ENCODE measurements around the gene TRIO.
"Not testable (repeated sequence)": the region's sequence is repeated elsewhere in the genome, so short reads cannot be mapped to it uniquely, and the experiment has no call there.

Gene TRIO

DNA sequence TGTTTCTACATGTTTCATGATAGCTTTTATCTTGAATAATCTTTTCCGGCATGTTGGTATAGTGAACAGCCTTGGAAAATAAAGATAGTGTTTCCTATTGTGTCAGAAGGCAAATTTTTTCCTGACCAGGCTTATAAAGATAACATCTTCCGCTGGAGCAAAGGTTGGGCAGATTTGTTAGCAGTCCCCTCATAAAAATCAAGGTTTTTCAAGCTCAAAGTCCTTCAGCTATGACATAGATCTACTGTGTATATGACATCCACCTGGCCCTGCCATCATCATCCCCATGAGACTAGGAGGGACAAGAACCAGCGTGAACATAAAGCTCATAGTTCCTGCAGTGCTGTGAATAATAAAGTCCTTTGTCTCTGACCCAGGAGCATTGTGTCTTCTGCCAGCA lies 408.1 kb downstream of the TRIO start:
- no peaks in the 10 kb centered on the region; the same call in 1 of the 2 replicates for H3K9me3 ChIP-seq (ENCODE audit: control insufficient read depth, insufficient read depth, low read depth, low read length)
- no peaks in the 10 kb centered on the region for H3K4me1 ChIP-seq (ENCODE audit: control insufficient read depth, insufficient read depth, low read length)
- H3K36me3 ChIP-seq (ENCODE audit: control insufficient read depth in 2 of 2, insufficient read depth in 1 of 2, low read length in 2 of 2), result no peaks in the 10 kb centered on the region
- no peak overlapping the region for H3K27ac ChIP-seq (ENCODE audit: extremely low read depth, low read depth, low read length)
- H3K4me3 ChIP-seq (ENCODE audit: low read depth, low read length), result no peak overlapping the region
- POLR2A ChIA-PET, result no interaction called here
- TF ChIP-seq ZNF266 (tag by site-specific recombination; IDR thresholded peaks at IDR 0.05; ENCODE audit: low read depth) (no peak), ZFP41 (tag by site-specific recombination; IDR thresholded peaks at IDR 0.05; ENCODE audit: borderline replicate concordance) (no peak), WT1 (tag by site-specific recombination; IDR thresholded peaks at IDR 0.05) (no peak), ZNF785 (tag by site-specific recombination; IDR thresholded peaks at IDR 0.05) (no peak), ZBTB20 (tag by site-specific recombination; IDR thresholded peaks at IDR 0.05) (no peak), ZNF629 (tag by site-specific recombination; IDR thresholded peaks at IDR 0.05) (no peak), ZNF621 (tag by site-specific recombination; IDR thresholded peaks at IDR 0.05) (no peak), REPIN1 (tag by site-specific recombination; IDR thresholded peaks at IDR 0.05; ENCODE audit: low read depth) (no peak)
- TF ChIP-seq, protein P1, sequence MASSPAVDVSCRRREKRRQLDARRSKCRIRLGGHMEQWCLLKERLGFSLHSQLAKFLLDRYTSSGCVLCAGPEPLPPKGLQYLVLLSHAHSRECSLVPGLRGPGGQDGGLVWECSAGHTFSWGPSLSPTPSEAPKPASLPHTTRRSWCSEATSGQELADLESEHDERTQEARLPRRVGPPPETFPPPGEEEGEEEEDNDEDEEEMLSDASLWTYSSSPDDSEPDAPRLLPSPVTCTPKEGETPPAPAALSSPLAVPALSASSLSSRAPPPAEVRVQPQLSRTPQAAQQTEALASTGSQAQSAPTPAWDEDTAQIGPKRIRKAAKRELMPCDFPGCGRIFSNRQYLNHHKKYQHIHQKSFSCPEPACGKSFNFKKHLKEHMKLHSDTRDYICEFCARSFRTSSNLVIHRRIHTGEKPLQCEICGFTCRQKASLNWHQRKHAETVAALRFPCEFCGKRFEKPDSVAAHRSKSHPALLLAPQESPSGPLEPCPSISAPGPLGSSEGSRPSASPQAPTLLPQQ (tag by site-specific recombination; IDR thresholded peaks at IDR 0.05), result no peak
- TF ChIP-seq, protein P2, sequence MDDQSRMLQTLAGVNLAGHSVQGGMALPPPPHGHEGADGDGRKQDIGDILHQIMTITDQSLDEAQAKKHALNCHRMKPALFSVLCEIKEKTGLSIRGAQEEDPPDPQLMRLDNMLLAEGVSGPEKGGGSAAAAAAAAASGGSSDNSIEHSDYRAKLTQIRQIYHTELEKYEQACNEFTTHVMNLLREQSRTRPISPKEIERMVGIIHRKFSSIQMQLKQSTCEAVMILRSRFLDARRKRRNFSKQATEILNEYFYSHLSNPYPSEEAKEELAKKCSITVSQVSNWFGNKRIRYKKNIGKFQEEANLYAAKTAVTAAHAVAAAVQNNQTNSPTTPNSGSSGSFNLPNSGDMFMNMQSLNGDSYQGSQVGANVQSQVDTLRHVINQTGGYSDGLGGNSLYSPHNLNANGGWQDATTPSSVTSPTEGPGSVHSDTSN (CRISPR knock-in tag; IDR thresholded peaks at IDR 0.05), result no peak
- TF ChIP-seq, protein P3, sequence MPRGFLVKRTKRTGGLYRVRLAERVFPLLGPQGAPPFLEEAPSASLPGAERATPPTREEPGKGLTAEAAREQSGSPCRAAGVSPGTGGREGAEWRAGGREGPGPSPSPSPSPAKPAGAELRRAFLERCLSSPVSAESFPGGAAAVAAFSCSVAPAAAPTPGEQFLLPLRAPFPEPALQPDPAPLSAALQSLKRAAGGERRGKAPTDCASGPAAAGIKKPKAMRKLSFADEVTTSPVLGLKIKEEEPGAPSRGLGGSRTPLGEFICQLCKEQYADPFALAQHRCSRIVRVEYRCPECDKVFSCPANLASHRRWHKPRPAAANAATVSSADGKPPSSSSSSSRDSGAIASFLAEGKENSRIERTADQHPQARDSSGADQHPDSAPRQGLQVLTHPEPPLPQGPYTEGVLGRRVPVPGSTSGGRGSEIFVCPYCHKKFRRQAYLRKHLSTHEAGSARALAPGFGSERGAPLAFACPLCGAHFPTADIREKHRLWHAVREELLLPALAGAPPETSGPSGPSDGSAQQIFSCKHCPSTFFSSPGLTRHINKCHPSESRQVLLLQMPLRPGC (tag by site-specific recombination; IDR thresholded peaks at IDR 0.05), result no peak
- CTCF ChIA-PET, result no interaction called here

DNA sequence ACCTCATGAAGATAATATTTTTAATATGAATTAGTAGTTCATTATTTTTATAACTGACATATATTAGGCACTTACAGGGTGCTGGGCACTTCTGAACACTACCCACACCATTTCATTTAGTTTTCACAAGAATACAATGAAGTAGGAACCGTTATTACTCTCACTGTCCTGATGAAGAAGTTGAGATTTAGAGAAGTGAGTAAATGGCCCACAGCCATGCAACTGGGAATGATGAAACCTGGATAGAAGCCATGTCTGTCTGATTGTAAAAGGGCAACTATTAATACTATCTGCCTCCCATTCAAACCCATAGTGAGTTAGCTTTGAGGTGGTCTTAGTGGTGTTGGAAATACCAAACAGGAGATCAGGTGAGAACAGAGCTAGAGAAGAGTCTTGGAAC lies 408.9 kb downstream of the TRIO start:
- ChIA-PET CTCF (no interaction called here), POLR2A (no interaction called here)
- no peak overlapping the region for H3K4me3 ChIP-seq (ENCODE audit: low read depth, low read length)
- no peaks in the 10 kb centered on the region for H3K36me3 ChIP-seq (ENCODE audit: control insufficient read depth in 2 of 2, insufficient read depth in 1 of 2, low read length in 2 of 2)
- no peaks in the 10 kb centered on the region for H3K4me1 ChIP-seq (ENCODE audit: control insufficient read depth, insufficient read depth, low read length)
- no peak overlapping the region for H3K27ac ChIP-seq (ENCODE audit: extremely low read depth, low read depth, low read length)
- H3K9me3 ChIP-seq (ENCODE audit: control insufficient read depth, insufficient read depth, low read depth, low read length), result no peaks in the 10 kb centered on the region
- TF ChIP-seq ZSCAN30 (tag by site-specific recombination; IDR thresholded peaks at IDR 0.05) (no peak), MEIS1 (CRISPR knock-in tag; IDR thresholded peaks at IDR 0.05; ENCODE audit: borderline replicate concordance) (no peak), ZNF658 (tag by site-specific recombination; IDR thresholded peaks at IDR 0.05) (no peak)
- TF ChIP-seq, protein P4, sequence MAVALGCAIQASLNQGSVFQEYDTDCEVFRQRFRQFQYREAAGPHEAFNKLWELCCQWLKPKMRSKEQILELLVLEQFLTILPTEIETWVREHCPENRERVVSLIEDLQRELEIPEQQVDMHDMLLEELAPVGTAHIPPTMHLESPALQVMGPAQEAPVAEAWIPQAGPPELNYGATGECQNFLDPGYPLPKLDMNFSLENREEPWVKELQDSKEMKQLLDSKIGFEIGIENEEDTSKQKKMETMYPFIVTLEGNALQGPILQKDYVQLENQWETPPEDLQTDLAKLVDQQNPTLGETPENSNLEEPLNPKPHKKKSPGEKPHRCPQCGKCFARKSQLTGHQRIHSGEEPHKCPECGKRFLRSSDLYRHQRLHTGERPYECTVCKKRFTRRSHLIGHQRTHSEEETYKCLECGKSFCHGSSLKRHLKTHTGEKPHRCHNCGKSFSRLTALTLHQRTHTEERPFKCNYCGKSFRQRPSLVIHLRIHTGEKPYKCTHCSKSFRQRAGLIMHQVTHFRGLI (tag by site-specific recombination; IDR thresholded peaks at IDR 0.05), result no peak

DNA sequence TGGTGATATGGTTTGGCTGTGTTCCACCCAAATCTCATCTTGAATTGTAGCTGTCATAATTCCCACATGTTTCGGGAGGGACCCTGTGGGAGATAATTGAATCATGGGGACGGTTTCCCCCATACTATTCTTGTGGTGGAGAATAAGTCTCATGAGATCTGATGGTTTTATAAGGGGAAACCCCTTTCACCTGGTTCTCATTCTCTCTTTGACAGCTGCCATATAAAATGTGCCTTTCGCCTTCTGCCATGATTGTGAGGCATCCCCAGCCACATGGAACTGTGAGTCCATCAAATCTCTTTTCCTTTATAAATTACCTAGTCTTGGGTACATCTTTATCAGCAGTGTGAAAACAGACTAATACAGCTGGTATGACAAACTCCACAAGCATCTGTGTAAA lies 411.1 kb downstream of the TRIO start:
- H3K27ac ChIP-seq (ENCODE audit: extremely low read depth, low read depth, low read length); H3K36me3 ChIP-seq (ENCODE audit: control insufficient read depth in 2 of 2, insufficient read depth in 1 of 2, low read length in 2 of 2); H3K4me3 ChIP-seq (ENCODE audit: low read depth, low read length); H3K9me3 ChIP-seq (ENCODE audit: control insufficient read depth, insufficient read depth, low read depth, low read length); H3K4me1 ChIP-seq (ENCODE audit: control insufficient read depth, insufficient read depth, low read length); POLR2A ChIA-PET; CTCF ChIA-PET: not testable (repeated sequence)
